Astrocyte (in vitro differentiated cells and primary cell): ENCODE results near the gene ARHGAP26. TPM values are rescaled to one million over a fixed set of nuclear protein-coding genes. Genes with fewer than 3 reads are reported as not detected.

Experiments
- DNase-seq: peaks from one replicate; pipeline ENCODE4 v3.0.0-alpha.2; 2010; ENCODE audit warnings: low read depth
- FAIRE-seq: peaks from 2 replicates; lab custom pipeline; 2011; peaks lifted over from hg19 to GRCh38; lab: Jason Lieb, UNC
- H2AFZ ChIP-seq: 2 replicates; pipeline ENCODE4 v1.6.0; 2012; ENCODE audit warnings: low read depth, low read length, inconsistent platforms
- H3K27ac ChIP-seq: 2 replicates; pipeline ENCODE4 v1.5.1; 2011; ENCODE audit warnings: low read depth, low read length, inconsistent platforms
- H3K27me3 ChIP-seq: 2 replicates; pipeline ENCODE4 v1.6.0; 2011; ENCODE audit warnings: low read length, inconsistent platforms; ENCODE audit not compliant: insufficient read depth
- H3K36me3 ChIP-seq: 2 replicates; pipeline ENCODE4 v1.5.1; 2011; ENCODE audit warnings: low read length, inconsistent platforms; ENCODE audit not compliant: insufficient read depth
- H3K4me1 ChIP-seq: 2 replicates; pipeline ENCODE4 v1.5.1; 2011; ENCODE audit warnings: low read length, inconsistent platforms; ENCODE audit not compliant: insufficient read depth
- H3K4me2 ChIP-seq: 2 replicates; pipeline ENCODE4 v1.6.0; 2012; ENCODE audit warnings: low read length, inconsistent platforms
- H3K4me3 ChIP-seq: 2 replicates; pipeline ENCODE4 v1.5.1; 2011; ENCODE audit warnings: low read depth, mild to moderate bottlenecking, low read length, inconsistent platforms; ENCODE audit not compliant: insufficient read depth
- H3K79me2 ChIP-seq: 2 replicates; pipeline ENCODE4 v1.6.0; 2012; ENCODE audit warnings: mild to moderate bottlenecking, low read length, inconsistent platforms; ENCODE audit not compliant: insufficient read depth
- H3K9ac ChIP-seq: 2 replicates; pipeline ENCODE4 v1.6.0; 2012; ENCODE audit warnings: mild to moderate bottlenecking, low read length, inconsistent platforms
- H3K9me3 ChIP-seq: 2 replicates; pipeline ENCODE4 v1.5.1; 2012; ENCODE audit warnings: low read depth, mild to moderate bottlenecking, low read length, inconsistent platforms; ENCODE audit not compliant: insufficient read depth
- H4K20me1 ChIP-seq: 2 replicates; pipeline ENCODE4 v1.6.0; 2012; ENCODE audit warnings: low read length, inconsistent platforms; ENCODE audit not compliant: insufficient read depth
- H3K27ac Mint-ChIP-seq: one replicate; pipeline ENCODE4 v1.8.0; 2021; ENCODE audit warnings: mild to moderate bottlenecking, mixed read lengths; ENCODE audit not compliant: unreplicated experiment
- H3K27me3 Mint-ChIP-seq: one replicate; pipeline ENCODE4 v1.8.0; 2021; ENCODE audit warnings: low read depth, mixed read lengths; ENCODE audit not compliant: unreplicated experiment
- H3K36me3 Mint-ChIP-seq: one replicate; pipeline ENCODE4 v1.8.0; 2021; ENCODE audit warnings: low read depth, mixed read lengths; ENCODE audit not compliant: unreplicated experiment
- H3K4me1 Mint-ChIP-seq: one replicate; pipeline ENCODE4 v1.8.0; 2021; ENCODE audit warnings: low read depth, mixed read lengths; ENCODE audit not compliant: unreplicated experiment
- H3K4me3 Mint-ChIP-seq: one replicate; pipeline ENCODE4 v1.8.0; 2021; ENCODE audit warnings: mild to moderate bottlenecking, moderate library complexity, mixed read lengths; ENCODE audit not compliant: unreplicated experiment
- H3K9me3 Mint-ChIP-seq: one replicate; pipeline ENCODE4 v1.8.0; 2021; ENCODE audit warnings: mild to moderate bottlenecking, mixed read lengths; ENCODE audit not compliant: unreplicated experiment
- EZH2 ChIP-seq: IDR thresholded peaks from 2 replicates; pipeline ENCODE4 v1.6.1; 2012; ENCODE audit warnings: mild to moderate bottlenecking, low read length, inconsistent platforms; ENCODE audit not compliant: insufficient read depth
- total RNA-seq: library from RNA; stranded (reverse); gene quantifications from 2 replicates; pipeline ENCODE4 v1.2.1, GENCODE V29; 2021
- TF ChIP-seq, protein P1 (sequence below): IDR thresholded peaks from 2 replicates; pipeline ENCODE4 v1.5.1; 2011; ENCODE audit warnings: low read depth, mild to moderate bottlenecking, inconsistent platforms, low read length, moderate library complexity; ENCODE audit not compliant: insufficient read depth

ARHGAP26 gene
- total RNA-seq, 1 donor from 2014 or later, result 5.6 TPM

DNA sequence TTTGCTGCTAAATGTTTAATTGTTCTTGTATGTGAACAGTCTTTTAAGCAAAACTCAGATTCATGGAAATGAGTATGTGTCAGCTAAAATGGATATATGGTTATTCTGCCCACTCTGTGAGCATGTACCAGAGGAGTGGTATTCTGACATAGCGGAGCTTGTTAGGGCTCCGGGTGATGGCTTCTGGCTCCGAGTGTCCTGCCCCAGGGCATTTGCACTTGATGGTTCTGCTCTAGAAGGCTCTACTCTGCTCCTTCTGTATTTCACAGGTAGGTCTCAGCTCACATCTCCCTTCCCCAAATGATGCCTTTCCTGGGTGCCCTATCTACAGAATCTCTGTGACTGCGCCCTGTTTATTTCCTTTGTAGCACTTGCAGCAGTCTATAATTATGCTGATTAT, 113.3 kb downstream of the ARHGAP26 start:
- TF ChIP-seq, protein P1, sequence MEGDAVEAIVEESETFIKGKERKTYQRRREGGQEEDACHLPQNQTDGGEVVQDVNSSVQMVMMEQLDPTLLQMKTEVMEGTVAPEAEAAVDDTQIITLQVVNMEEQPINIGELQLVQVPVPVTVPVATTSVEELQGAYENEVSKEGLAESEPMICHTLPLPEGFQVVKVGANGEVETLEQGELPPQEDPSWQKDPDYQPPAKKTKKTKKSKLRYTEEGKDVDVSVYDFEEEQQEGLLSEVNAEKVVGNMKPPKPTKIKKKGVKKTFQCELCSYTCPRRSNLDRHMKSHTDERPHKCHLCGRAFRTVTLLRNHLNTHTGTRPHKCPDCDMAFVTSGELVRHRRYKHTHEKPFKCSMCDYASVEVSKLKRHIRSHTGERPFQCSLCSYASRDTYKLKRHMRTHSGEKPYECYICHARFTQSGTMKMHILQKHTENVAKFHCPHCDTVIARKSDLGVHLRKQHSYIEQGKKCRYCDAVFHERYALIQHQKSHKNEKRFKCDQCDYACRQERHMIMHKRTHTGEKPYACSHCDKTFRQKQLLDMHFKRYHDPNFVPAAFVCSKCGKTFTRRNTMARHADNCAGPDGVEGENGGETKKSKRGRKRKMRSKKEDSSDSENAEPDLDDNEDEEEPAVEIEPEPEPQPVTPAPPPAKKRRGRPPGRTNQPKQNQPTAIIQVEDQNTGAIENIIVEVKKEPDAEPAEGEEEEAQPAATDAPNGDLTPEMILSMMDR, result no peak
- TF ChIP-seq EZH2, result no peak
- FAIRE-seq (no peak), DNase-seq (no peak)
- H3K4me3 Mint-ChIP-seq, result no peak overlapping the region
- H3K27me3 Mint-ChIP-seq, result peaks cover 3% of the 10 kb centered on the region
- peaks cover 31% of the 10 kb centered on the region for H3K4me1 Mint-ChIP-seq
- Histone ChIP-seq H3K4me2 (peak overlapping the region; percentile 30), H3K36me3 (no peaks in the 10 kb centered on the region), H3K9ac (no peak overlapping the region), H3K4me1 (peaks cover 12% of the 10 kb centered on the region), H3K27ac (no peak overlapping the region), H3K79me2 (no peaks in the 10 kb centered on the region), H3K27me3 (no peaks in the 10 kb centered on the region), H2AFZ (no peak overlapping the region), H3K9me3 (no peaks in the 10 kb centered on the region), H3K4me3 (no peak overlapping the region), H4K20me1 (no peaks in the 10 kb centered on the region)
- H3K9me3 Mint-ChIP-seq, result no peaks in the 10 kb centered on the region
- no peak overlapping the region for H3K27ac Mint-ChIP-seq
- no peaks in the 10 kb centered on the region for H3K36me3 Mint-ChIP-seq

DNA sequence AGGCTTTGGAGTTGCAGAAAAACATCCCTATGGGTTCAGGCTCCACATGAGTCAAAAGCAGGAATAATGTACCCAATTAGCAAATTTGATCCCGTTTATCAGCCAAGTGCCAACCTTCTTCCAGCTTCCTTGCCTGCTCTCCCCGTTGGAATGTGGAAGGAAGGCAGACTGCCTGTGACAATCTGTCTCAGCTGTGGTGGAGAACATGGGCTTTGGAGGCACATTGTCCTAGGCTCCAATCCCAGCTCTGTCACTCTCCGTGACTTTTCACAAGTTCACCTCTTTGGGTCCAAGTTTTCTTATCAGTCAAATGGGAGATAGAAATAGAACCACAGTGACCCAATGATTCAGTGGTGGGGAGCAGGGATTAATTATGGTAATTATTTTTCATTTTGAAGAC, 113.9 kb downstream of the ARHGAP26 start:
- TF ChIP-seq, protein P1, result no peak
- no peak for TF ChIP-seq EZH2
- no peaks in the 10 kb centered on the region for H3K36me3 Mint-ChIP-seq
- no peaks in the 10 kb centered on the region for H4K20me1 ChIP-seq
- no peaks in the 10 kb centered on the region for H3K36me3 ChIP-seq
- no peak for FAIRE-seq
- H3K27me3 Mint-ChIP-seq, result no peaks in the 10 kb centered on the region
- no peak overlapping the region for H3K4me3 ChIP-seq
- no peak overlapping the region for H3K4me2 ChIP-seq
- H3K9me3 Mint-ChIP-seq, result no peaks in the 10 kb centered on the region
- no peak overlapping the region for H3K4me3 Mint-ChIP-seq
- H3K9ac ChIP-seq, result no peak overlapping the region
- peaks cover 31% of the 10 kb centered on the region for H3K4me1 Mint-ChIP-seq
- H3K27ac Mint-ChIP-seq, result no peak overlapping the region
- H3K9me3 ChIP-seq, result no peaks in the 10 kb centered on the region
- no peak for DNase-seq
- H3K4me1 ChIP-seq, result peaks cover 12% of the 10 kb centered on the region
- H2AFZ ChIP-seq, result no peak overlapping the region
- H3K79me2 ChIP-seq, result no peaks in the 10 kb centered on the region
- no peak overlapping the region for H3K27ac ChIP-seq
- H3K27me3 ChIP-seq, result no peaks in the 10 kb centered on the region

DNA sequence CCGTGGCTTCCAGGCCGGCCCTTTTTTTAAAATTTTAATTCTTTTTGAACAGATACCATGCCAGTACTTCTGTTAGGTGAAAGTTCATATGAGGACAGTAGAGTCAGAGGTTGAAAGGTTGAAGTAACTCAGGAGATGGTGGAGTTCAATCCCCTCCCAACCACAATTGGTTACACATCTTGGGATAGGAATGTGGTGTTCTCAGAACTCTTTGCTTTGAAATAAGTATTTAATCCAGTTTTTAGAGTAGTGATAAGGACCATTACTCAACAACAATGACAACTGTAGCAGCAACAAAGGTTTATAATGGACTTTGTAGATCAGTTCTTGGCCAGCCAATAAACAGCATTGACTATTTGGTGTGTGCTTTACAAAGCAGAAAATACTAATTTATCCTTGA, 116.0 kb downstream of the ARHGAP26 start:
- H2AFZ ChIP-seq, result no peak overlapping the region
- Mint-ChIP-seq H3K9me3 (no peaks in the 10 kb centered on the region), H3K27me3 (no peaks in the 10 kb centered on the region), H3K4me3 (no peak overlapping the region), H3K4me1 (peaks cover 27% of the 10 kb centered on the region), H3K36me3 (no peaks in the 10 kb centered on the region), H3K27ac (no peak overlapping the region)
- H3K79me2 ChIP-seq, result no peaks in the 10 kb centered on the region
- H3K4me1 ChIP-seq, result peaks cover 9% of the 10 kb centered on the region
- no peaks in the 10 kb centered on the region for H3K36me3 ChIP-seq
- no peak overlapping the region for H3K9ac ChIP-seq
- peak; percentile 57 for DNase-seq
- TF ChIP-seq, protein P1, result no peak
- no peak for TF ChIP-seq EZH2
- FAIRE-seq, result no peak
- H4K20me1 ChIP-seq, result no peaks in the 10 kb centered on the region
- H3K4me2 ChIP-seq, result no peak overlapping the region
- no peaks in the 10 kb centered on the region for H3K27me3 ChIP-seq
- no peak overlapping the region for H3K27ac ChIP-seq
- no peak overlapping the region for H3K4me3 ChIP-seq
- H3K9me3 ChIP-seq, result no peaks in the 10 kb centered on the region
